Measurements from ENCODE around the gene HDAC4. TPM values are rescaled to one million over a fixed set of nuclear protein-coding genes. Genes with fewer than 3 reads are reported as not detected.

The HDAC4 gene
- total and polyA plus RNA-seq, 9 of the 15 experiments (the other 6 are each of a cell fraction or from before 2014, with no cell fraction given): 0.11 to 20.2 (median 4.0) TPM

GRCh38 chr2:239106314-239106908 is 294.4 kb downstream of the HDAC4 start:
- H3K27ac ChIP-seq (ENCODE audit: extremely low read depth, low read depth, low read length): no peak overlapping the region
- ChIA-PET POLR2A (no interaction called here), CTCF (ENCODE audit: low intra/inter-chr PET ratio) (no interaction called here)
- no peaks in the 10 kb centered on the region for H3K9me1 ChIP-seq (ENCODE audit: control insufficient read depth, insufficient read depth, low read length)
- H3K27me3 ChIP-seq (ENCODE audit: control insufficient read depth in 2 of 2, insufficient read depth in 2 of 2, low read length in 2 of 2): no peaks in the 10 kb centered on the region
- H4K20me1 ChIP-seq (replicated peaks; ENCODE audit: control insufficient read depth, insufficient read depth, low read length): no peaks in the 10 kb centered on the region
- no TSS peak for BruUV-seq (replicated peaks)
- 0 out of 3 replicates have a peak, but pooled peaks cover 3% of the 10 kb centered on the region for H3K36me3 ChIP-seq (ENCODE audit: control insufficient read depth, insufficient read depth, low read length)
- FAIRE-seq (no peak), ATAC-seq (peak; percentile 66), DNase-seq (ENCODE audit: extremely low read depth in 1 of 4, low spot score in 3 of 4) (peak; percentile 18 to 36 (median 34))
- no peaks in the 10 kb centered on the region for H3K9me3 ChIP-seq (replicated peaks; ENCODE audit: control insufficient read depth, insufficient read depth, low read depth, low read length)
- no peak overlapping the region for H3K4me2 ChIP-seq (ENCODE audit: insufficient read depth, low read length)
- H3K79me2 ChIP-seq (ENCODE audit: control insufficient read depth, insufficient read depth, low read length): no peaks in the 10 kb centered on the region
- intact Hi-C loops (cut with micrococcal nuclease) (no loop called here), in situ Hi-C loops (cut with MboI) (no loop called here)
- WGBS (ENCODE audit: insufficient coverage, low coverage, missing lambda C conversion rate): 67% methylated on average over 3 of the region's 11 CpGs
- H2AFZ ChIP-seq (ENCODE audit: low read depth, low read length): no peak overlapping the region
- H3K4me3 ChIP-seq: no peak overlapping the region
- H3K9ac ChIP-seq (ENCODE audit: insufficient read depth in 1 of 2, low read depth in 2 of 2, low read length in 2 of 2): no peak overlapping the region
- peaks cover 0 to 6% of the 10 kb centered on the region in 2 experiments; a peak in 2 of 5 replicates for H3K4me1 ChIP-seq (replicated peaks in 1 of 2; ENCODE audit: control insufficient read depth in 2 of 2, insufficient read depth in 2 of 2, low read length in 2 of 2)
- TF ChIP-seq RBM25 (IDR thresholded peaks at IDR 0.05; ENCODE audit: low read depth, low read length, severe bottlenecking) (no peak), RAD21 (CRISPR knock-in tag; conservative IDR thresholded peaks at IDR 0.05 in 1 of 2, IDR thresholded peaks at IDR 0.05 in 1 of 2) (peak in 1 of 2 experiments; percentile 37; a peak in 2 of 4 replicates), CTCF (IDR thresholded peaks at IDR 0.05 in 2 of 3, conservative IDR thresholded peaks at IDR 0.05 in 1 of 3; ENCODE audit: insufficient read depth in 2 of 3, low read depth in 1 of 3, low read length in 3 of 3) (peak; percentile 29 to 47 (median 38); a peak in 3 of 6 replicates), E2F6 (IDR thresholded peaks at IDR 0.05; ENCODE audit: borderline replicate concordance in 1 of 2, extremely low read depth in 1 of 2, insufficient read depth in 1 of 2, insufficient read length in 1 of 2, low read depth in 1 of 2, low read length in 1 of 2, poor library complexity in 1 of 2, severe bottlenecking in 1 of 2) (no peak), ZNF263 (CRISPR knock-in tag; IDR thresholded peaks at IDR 0.05; ENCODE audit: borderline replicate concordance) (peak; percentile 84), NKRF (IDR thresholded peaks at IDR 0.05; ENCODE audit: borderline replicate concordance) (no peak)
